HepG2 (cell line): Measurements from ENCODE around the gene HNRNPA1. TPM values are rescaled to one million over a fixed set of nuclear protein-coding genes. Genes with fewer than 3 reads are reported as not detected.

Source experiments
- ARNTL ChIP-seq: sonication (generic); formaldehyde crosslinking; IDR thresholded peaks from 2 replicates; pipeline ENCODE4 v1.4.0; 2020; ENCODE audit warnings: mild to moderate bottlenecking, missing genetic modification reagents
- FOXK1 ChIP-seq: sonication (generic); formaldehyde crosslinking; IDR thresholded peaks from 2 replicates; pipeline ENCODE4 v1.4.0; 2020; ENCODE audit warnings: low read depth, missing genetic modification reagents, borderline replicate concordance
- HDAC1 ChIP-seq: sonication (generic); formaldehyde crosslinking; IDR thresholded peaks from 2 replicates; pipeline ENCODE4 v1.5.1; 2020; ENCODE audit warnings: mild to moderate bottlenecking, missing genetic modification reagents
- HIC2 ChIP-seq: sonication (generic); formaldehyde crosslinking; IDR thresholded peaks from 2 replicates; pipeline ENCODE4 v1.9.0; 2022; ENCODE audit warnings: low read depth, missing genetic modification reagents
- HNRNPK ChIP-seq: fragments of 200-400 bp; formaldehyde crosslinking; IDR thresholded peaks from 2 replicates; pipeline ENCODE4 v1.6.1; 2018; ENCODE audit warnings: low read length, low read depth, moderate library complexity, mild to moderate bottlenecking; ENCODE audit not compliant: poor library complexity, severe bottlenecking
- HOXA9 ChIP-seq: sonication (generic); formaldehyde crosslinking; IDR thresholded peaks from 2 replicates; pipeline ENCODE4 v1.8.1; 2022; ENCODE audit warnings: missing genetic modification reagents, mild to moderate bottlenecking, moderate library complexity, borderline replicate concordance
- KDM2A ChIP-seq: sonication (generic); formaldehyde crosslinking; IDR thresholded peaks from 2 replicates; pipeline ENCODE4 v1.4.0; 2020; ENCODE audit warnings: low read depth, missing genetic modification reagents, borderline replicate concordance
- LCORL ChIP-seq, 2 experiments: fragments of 450-650 bp in 1 of 2; sonication (generic) in 1 of 2; formaldehyde crosslinking in 1 of 2; IDR thresholded peaks; 2 replicates each; pipeline versions ENCODE4 v1.5.0 to v1.6.1; 2017 to 2020; ENCODE audit warnings: antibody characterized with exemption in 1 of 2, missing genetic modification reagents in 1 of 2
- MAFK ChIP-seq, 2 experiments: IDR thresholded peaks in 1 of 2; conservative IDR thresholded peaks in 1 of 2; 2 replicates each; pipeline ENCODE4 v1.6.1; 2011; ENCODE audit warnings: improper control_type of control experiment in 2 of 2, low read length in 2 of 2
- PCBP2 ChIP-seq: fragments of 200-400 bp; formaldehyde crosslinking; optimal IDR thresholded peaks from 2 replicates; pipeline ENCODE3; 2018; ENCODE audit warnings: low read length, low read depth; ENCODE audit not compliant: poor library complexity, severe bottlenecking
- PHF21A ChIP-seq: sonication (generic); formaldehyde crosslinking; IDR thresholded peaks from 2 replicates; pipeline ENCODE4 v1.5.0; 2020; ENCODE audit warnings: mild to moderate bottlenecking, missing genetic modification reagents
- PHF5A ChIP-seq: IDR thresholded peaks from one replicate; pipeline ENCODE4 v1.6.1; 2018; ENCODE audit warnings: low read depth, missing genetic modification reagents; ENCODE audit not compliant: unreplicated experiment
- RBFOX2 ChIP-seq: fragments of 200-400 bp; formaldehyde crosslinking; IDR thresholded peaks from 2 replicates; pipeline ENCODE4 v1.6.1; 2017; ENCODE audit warnings: low read depth, mild to moderate bottlenecking, low read length
- RNF2 ChIP-seq: fragments of 450-650 bp; conservative IDR thresholded peaks from 2 replicates; pipeline ENCODE4 v1.6.1; 2016; ENCODE audit warnings: low read depth
- TEAD2 ChIP-seq: sonication (generic); formaldehyde crosslinking; IDR thresholded peaks from 2 replicates; pipeline ENCODE4 v1.9.0; 2021; ENCODE audit warnings: missing genetic modification reagents
- ZFP37 ChIP-seq: sonication (generic); formaldehyde crosslinking; IDR thresholded peaks from 2 replicates; pipeline ENCODE4 v1.4.0; 2020; ENCODE audit warnings: missing genetic modification reagents, borderline replicate concordance
- ZNF264 ChIP-seq: sonication (generic); formaldehyde crosslinking; IDR thresholded peaks from 2 replicates; pipeline ENCODE4 v1.4.0; 2020; ENCODE audit warnings: missing genetic modification reagents
- ZNF382 ChIP-seq: sonication (generic); formaldehyde crosslinking; IDR thresholded peaks from 2 replicates; pipeline ENCODE4 v1.5.0; 2020; ENCODE audit warnings: missing genetic modification reagents, mild to moderate bottlenecking, borderline replicate concordance
- ZNF605 ChIP-seq: sonication (generic); formaldehyde crosslinking; IDR thresholded peaks from 2 replicates; pipeline ENCODE4 v1.8.0; 2022; ENCODE audit warnings: mild to moderate bottlenecking, missing genetic modification reagents
- ZNF619 ChIP-seq: sonication (generic); formaldehyde crosslinking; IDR thresholded peaks from 2 replicates; pipeline ENCODE4 v1.4.0; 2020; ENCODE audit warnings: mild to moderate bottlenecking, missing genetic modification reagents
- ZSCAN9 ChIP-seq: IDR thresholded peaks from 2 replicates; pipeline ENCODE4 v1.6.1; 2016; ENCODE audit warnings: borderline replicate concordance
- polyA plus RNA-seq, 8 experiments: library from polyadenylated mRNA; depleted of rRNA in 3 of 8; stranded (reverse) in 7 of 8; unstranded in 1 of 8; fragments of >200 nt; fragmentation: Illumina TruSeq in 4 of 8; extraction: Trizol in 4 of 8; gene quantifications; 2 replicates each; pipeline versions ENCODE4 v1.2.1 to v1.2.3, GENCODE V29; 2011 to 2016; ENCODE audit warnings: low read depth in 4 of 8, missing spikeins in 1 of 8, mixed read lengths in 1 of 8; ENCODE audit not compliant: insufficient read depth in 1 of 8
- total RNA-seq, 5 experiments: library from RNA; depleted of rRNA; stranded (reverse); fragments of >200 nt; fragmentation: Illumina TruSeq; extraction: Trizol; gene quantifications; 2 replicates each; pipeline ENCODE4 v1.2.3, GENCODE V29; 2016; ENCODE audit warnings: low read depth in 1 of 5
- TF ChIP-seq, protein P1 (sequence below): sonication (generic); formaldehyde crosslinking; IDR thresholded peaks from 2 replicates; pipeline ENCODE4 v1.4.0; 2020; ENCODE audit warnings: mild to moderate bottlenecking, missing genetic modification reagents
- TF ChIP-seq, protein P2 (sequence below): sonication (generic); formaldehyde crosslinking; IDR thresholded peaks from 2 replicates; pipeline ENCODE4 v1.4.0; 2020; ENCODE audit warnings: missing genetic modification reagents, borderline replicate concordance
- TF ChIP-seq, protein P3 (sequence below): sonication (generic); formaldehyde crosslinking; IDR thresholded peaks from 2 replicates; pipeline ENCODE4 v1.5.0; 2020; ENCODE audit warnings: missing genetic modification reagents, mild to moderate bottlenecking, borderline replicate concordance

Gene HNRNPA1
- total and polyA plus RNA-seq, 2 of the 13 experiments (the other 11 are each of a cell fraction or from before 2014, with no cell fraction given): 535 to 1,820 TPM

GRCh38 chr12:54324617-54325441 lies 44.3 kb downstream of the HNRNPA1 start, which contains the start of gene COPZ1 (continued):
- no peak for TF ChIP-seq HOXA9 (CRISPR knock-in tag)
- TF ChIP-seq ZNF382: no peak
- TF ChIP-seq RNF2: no peak
- TF ChIP-seq, protein P1, sequence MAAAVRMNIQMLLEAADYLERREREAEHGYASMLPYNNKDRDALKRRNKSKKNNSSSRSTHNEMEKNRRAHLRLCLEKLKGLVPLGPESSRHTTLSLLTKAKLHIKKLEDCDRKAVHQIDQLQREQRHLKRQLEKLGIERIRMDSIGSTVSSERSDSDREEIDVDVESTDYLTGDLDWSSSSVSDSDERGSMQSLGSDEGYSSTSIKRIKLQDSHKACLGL (CRISPR knock-in tag): no peak
- no peak for TF ChIP-seq LCORL (IDR thresholded peaks at IDR 0.05)
- peak; percentile 45; the same call in 1 of the 2 replicates for TF ChIP-seq LCORL (CRISPR knock-in tag; IDR thresholded peaks at IDR 0.05)
- TF ChIP-seq, protein P2, sequence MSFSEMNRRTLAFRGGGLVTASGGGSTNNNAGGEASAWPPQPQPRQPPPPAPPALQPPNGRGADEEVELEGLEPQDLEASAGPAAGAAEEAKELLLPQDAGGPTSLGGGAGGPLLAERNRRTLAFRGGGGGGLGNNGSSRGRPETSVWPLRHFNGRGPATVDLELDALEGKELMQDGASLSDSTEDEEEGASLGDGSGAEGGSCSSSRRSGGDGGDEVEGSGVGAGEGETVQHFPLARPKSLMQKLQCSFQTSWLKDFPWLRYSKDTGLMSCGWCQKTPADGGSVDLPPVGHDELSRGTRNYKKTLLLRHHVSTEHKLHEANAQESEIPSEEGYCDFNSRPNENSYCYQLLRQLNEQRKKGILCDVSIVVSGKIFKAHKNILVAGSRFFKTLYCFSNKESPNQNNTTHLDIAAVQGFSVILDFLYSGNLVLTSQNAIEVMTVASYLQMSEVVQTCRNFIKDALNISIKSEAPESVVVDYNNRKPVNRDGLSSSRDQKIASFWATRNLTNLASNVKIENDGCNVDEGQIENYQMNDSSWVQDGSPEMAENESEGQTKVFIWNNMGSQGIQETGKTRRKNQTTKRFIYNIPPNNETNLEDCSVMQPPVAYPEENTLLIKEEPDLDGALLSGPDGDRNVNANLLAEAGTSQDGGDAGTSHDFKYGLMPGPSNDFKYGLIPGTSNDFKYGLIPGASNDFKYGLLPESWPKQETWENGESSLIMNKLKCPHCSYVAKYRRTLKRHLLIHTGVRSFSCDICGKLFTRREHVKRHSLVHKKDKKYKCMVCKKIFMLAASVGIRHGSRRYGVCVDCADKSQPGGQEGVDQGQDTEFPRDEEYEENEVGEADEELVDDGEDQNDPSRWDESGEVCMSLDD (CRISPR knock-in tag): no peak
- TF ChIP-seq PHF21A (CRISPR knock-in tag): peak; percentile 36; the same call in 1 of the 2 replicates
- TF ChIP-seq KDM2A (CRISPR knock-in tag): 0 out of 2 replicates have a peak, but pooled peaks have one; percentile 9
- TF ChIP-seq HNRNPK: no peak
- no peak for TF ChIP-seq ZNF264 (CRISPR knock-in tag)
- peak; percentile 63; the same call in 1 of the 2 replicates for TF ChIP-seq FOXK1 (CRISPR knock-in tag)
- TF ChIP-seq, protein P3, sequence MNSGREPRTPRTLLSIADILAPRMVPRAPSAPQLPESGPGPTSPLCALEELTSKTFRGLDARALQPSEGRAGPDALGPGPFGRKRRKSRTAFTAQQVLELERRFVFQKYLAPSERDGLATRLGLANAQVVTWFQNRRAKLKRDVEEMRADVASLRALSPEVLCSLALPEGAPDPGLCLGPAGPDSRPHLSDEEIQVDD (CRISPR knock-in tag): no peak
- no peak for TF ChIP-seq HDAC1
- no peak for TF ChIP-seq TEAD2 (CRISPR knock-in tag)
- no peak; the same call in 1 of the 2 replicates for TF ChIP-seq ARNTL (CRISPR knock-in tag)
- TF ChIP-seq MAFK (conservative IDR thresholded peaks at IDR 0.05 in 1 of 2, IDR thresholded peaks at IDR 0.05 in 1 of 2; ENCODE audit: low read length in 2 of 2): no peak
- no peak for TF ChIP-seq ZFP37 (CRISPR knock-in tag)
- TF ChIP-seq ZNF605 (CRISPR knock-in tag): 0 out of 2 replicates have a peak, but pooled peaks have one; percentile 22
- TF ChIP-seq ZSCAN9 (CRISPR knock-in tag): peak; percentile 11; the same call in 1 of the 2 replicates
- no peak for TF ChIP-seq PHF5A
- no peak for TF ChIP-seq PCBP2
- TF ChIP-seq ZNF619 (CRISPR knock-in tag): no peak
- peak; percentile 78 for TF ChIP-seq RBFOX2
- no peak for TF ChIP-seq HIC2 (CRISPR knock-in tag)
